Measurements from ENCODE around the gene EMC9.
"Not testable (repeated sequence)": the region's sequence is repeated elsewhere in the genome, so short reads cannot be mapped to it uniquely, and the experiment has no call there.

EMC9 gene

GRCh38 chr14:24106672-24107271 lies 34.6 kb downstream of the EMC9 start:
- DNase-seq, result no peak

GRCh38 chr14:24105609-24106239 lies 35.7 kb downstream of the EMC9 start:
- not testable (repeated sequence) for DNase-seq

GRCh38 chr14:24103451-24103850 lies 37.9 kb downstream of the EMC9 start:
- no peak for DNase-seq

GRCh38 chr14:24102357-24103048 lies 38.9 kb downstream of the EMC9 start:
- DNase-seq, result no peak

GRCh38 chr14:24100982-24101494 lies 40.4 kb downstream of the EMC9 start:
- DNase-seq, result no peak

GRCh38 chr14:24100197-24100981 lies 41.0 kb downstream of the EMC9 start:
- DNase-seq, result no peak

- DNase-seq, result no peak
These were observed 42.2 kb downstream of the EMC9 start for GRCh38 chr14:24098927-24099813.

GRCh38 chr14:24098229-24098926 lies 43.0 kb downstream of the EMC9 start:
- DNase-seq, result no peak

- DNase-seq, result no peak
These were observed 44.7 kb downstream of the EMC9 start for GRCh38 chr14:24096545-24097181.

GRCh38 chr14:24095271-24096068 lies 45.9 kb downstream of the EMC9 start:
- peak; percentile 46 for DNase-seq

- DNase-seq, result peak; percentile 9
These were observed 46.5 kb downstream of the EMC9 start for GRCh38 chr14:24094841-24095270.

- DNase-seq, result peak; percentile 73
These were observed 47.2 kb downstream of the EMC9 start, which contains the start of gene PCK2 for GRCh38 chr14:24093901-24094840. TSS of gene PCK2 (plus strand) at chr14:24094311. CDS start at chr14:24094406, 95 bp downstream.

GRCh38 chr14:24093207-24093900 lies 48.0 kb downstream of the EMC9 start:
- DNase-seq, result no peak

GRCh38 chr14:24092505-24093206 lies 48.7 kb downstream of the EMC9 start:
- no peak for DNase-seq

- no peak for DNase-seq
These were observed 49.3 kb downstream of the EMC9 start for GRCh38 chr14:24092110-24092504.

- DNase-seq, result no peak
These were observed 51.5 kb downstream of the EMC9 start for GRCh38 chr14:24089890-24090289.

Data from CD4-positive, alpha-beta T cell treated with Interleukin-21 for 1 hour (primary cell).